Vagina (tissue), 2 donors: ENCODE data around the gene TASP1.

ENCODE experiments used
- POLR2A ChIP-seq, 2 donors: fragments of 450-650 bp; IDR thresholded peaks; one replicate each; pipeline ENCODE4 v1.6.1; 2017; ENCODE audit warnings: antibody characterized with exemption in 2 of 2, mild to moderate bottlenecking in 2 of 2, moderate library complexity in 2 of 2
- POLR2AphosphoS5 ChIP-seq, 2 donors: sonication (generic); formaldehyde crosslinking; IDR thresholded peaks; one replicate each; pipeline ENCODE4 v1.9.0; 2017; ENCODE audit warnings: antibody characterized with exemption in 2 of 2, mild to moderate bottlenecking in 2 of 2, low read depth in 1 of 2; ENCODE audit not compliant: insufficient read depth in 1 of 2
- TF ChIP-seq, protein P1 (sequence below), 3 experiments: fragments of 450-650 bp in 2 of 3; fragments of 200-600 bp in 1 of 3; sonication (generic) in 1 of 3; IDR thresholded peaks; one replicate each; pipeline ENCODE4 v1.5.1; 2017 to 2019; ENCODE audit warnings: antibody characterized with exemption in 3 of 3, mild to moderate bottlenecking in 2 of 3, moderate library complexity in 2 of 3

DNA sequence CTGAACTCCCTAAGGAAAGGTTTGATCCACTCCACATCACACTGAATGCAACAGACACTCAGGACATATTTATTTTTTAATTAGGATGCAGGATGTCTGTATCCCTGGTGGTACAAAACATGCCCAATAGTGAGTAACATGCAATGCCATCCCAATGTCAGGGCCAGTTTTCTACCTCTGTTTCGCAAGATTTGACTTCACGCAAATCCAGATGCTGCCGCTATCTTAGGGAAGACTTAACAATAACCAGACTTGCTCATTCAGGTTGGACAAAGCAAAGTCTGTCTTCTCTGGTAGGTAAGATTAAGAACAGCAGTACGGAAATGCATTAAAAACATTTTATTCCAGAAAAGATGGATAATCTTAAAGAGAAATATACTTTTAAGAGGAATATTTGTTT lies 103.1 kb downstream of the TASP1 start:
- TF ChIP-seq, protein P1, sequence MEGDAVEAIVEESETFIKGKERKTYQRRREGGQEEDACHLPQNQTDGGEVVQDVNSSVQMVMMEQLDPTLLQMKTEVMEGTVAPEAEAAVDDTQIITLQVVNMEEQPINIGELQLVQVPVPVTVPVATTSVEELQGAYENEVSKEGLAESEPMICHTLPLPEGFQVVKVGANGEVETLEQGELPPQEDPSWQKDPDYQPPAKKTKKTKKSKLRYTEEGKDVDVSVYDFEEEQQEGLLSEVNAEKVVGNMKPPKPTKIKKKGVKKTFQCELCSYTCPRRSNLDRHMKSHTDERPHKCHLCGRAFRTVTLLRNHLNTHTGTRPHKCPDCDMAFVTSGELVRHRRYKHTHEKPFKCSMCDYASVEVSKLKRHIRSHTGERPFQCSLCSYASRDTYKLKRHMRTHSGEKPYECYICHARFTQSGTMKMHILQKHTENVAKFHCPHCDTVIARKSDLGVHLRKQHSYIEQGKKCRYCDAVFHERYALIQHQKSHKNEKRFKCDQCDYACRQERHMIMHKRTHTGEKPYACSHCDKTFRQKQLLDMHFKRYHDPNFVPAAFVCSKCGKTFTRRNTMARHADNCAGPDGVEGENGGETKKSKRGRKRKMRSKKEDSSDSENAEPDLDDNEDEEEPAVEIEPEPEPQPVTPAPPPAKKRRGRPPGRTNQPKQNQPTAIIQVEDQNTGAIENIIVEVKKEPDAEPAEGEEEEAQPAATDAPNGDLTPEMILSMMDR (IDR thresholded peaks at IDR 0.05), result no peak
- TF ChIP-seq POLR2AphosphoS5 (IDR thresholded peaks at IDR 0.05; ENCODE audit: insufficient read depth in 1 of 2, low read depth in 1 of 2) (no peak), POLR2A (IDR thresholded peaks at IDR 0.05) (no peak)
